GM13977 (cell line): ENCODE results near the gene STARD6.
"Not testable (repeated sequence)": the region's sequence is repeated elsewhere in the genome, so short reads cannot be mapped to it uniquely, and the experiment has no call there.

Experiments
- DNase-seq: peaks from one replicate; pipeline ENCODE4 v3.0.0; 2012; ENCODE audit warnings: low spot score
- in situ Hi-C: fragments of 300-500 bp; cut with MboI; formaldehyde crosslinking; loops from one replicate; pipeline ENCODE4 v1.12.0; 2022; ENCODE audit warnings: low sequenced_read_pairs, low pct_unique_long_range_greater_than_20kb, mixed read lengths, inconsistent platforms; ENCODE audit not compliant: unreplicated experiment
- TF ChIP-seq, protein P1 (sequence below): IDR thresholded peaks from 2 replicates; pipeline ENCODE4 v1.5.1; 2012; ENCODE audit warnings: mild to moderate bottlenecking, control low read depth; ENCODE audit not compliant: insufficient read depth; ENCODE audit errors: extremely low read depth, missing control alignments

The STARD6 gene

GRCh38 chr18:54323970-54324369, 33.7 kb downstream of the STARD6 start:
- no peak for DNase-seq
- in situ Hi-C loops, result no loop called here
- TF ChIP-seq, protein P1, sequence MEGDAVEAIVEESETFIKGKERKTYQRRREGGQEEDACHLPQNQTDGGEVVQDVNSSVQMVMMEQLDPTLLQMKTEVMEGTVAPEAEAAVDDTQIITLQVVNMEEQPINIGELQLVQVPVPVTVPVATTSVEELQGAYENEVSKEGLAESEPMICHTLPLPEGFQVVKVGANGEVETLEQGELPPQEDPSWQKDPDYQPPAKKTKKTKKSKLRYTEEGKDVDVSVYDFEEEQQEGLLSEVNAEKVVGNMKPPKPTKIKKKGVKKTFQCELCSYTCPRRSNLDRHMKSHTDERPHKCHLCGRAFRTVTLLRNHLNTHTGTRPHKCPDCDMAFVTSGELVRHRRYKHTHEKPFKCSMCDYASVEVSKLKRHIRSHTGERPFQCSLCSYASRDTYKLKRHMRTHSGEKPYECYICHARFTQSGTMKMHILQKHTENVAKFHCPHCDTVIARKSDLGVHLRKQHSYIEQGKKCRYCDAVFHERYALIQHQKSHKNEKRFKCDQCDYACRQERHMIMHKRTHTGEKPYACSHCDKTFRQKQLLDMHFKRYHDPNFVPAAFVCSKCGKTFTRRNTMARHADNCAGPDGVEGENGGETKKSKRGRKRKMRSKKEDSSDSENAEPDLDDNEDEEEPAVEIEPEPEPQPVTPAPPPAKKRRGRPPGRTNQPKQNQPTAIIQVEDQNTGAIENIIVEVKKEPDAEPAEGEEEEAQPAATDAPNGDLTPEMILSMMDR, result no peak

DNA sequence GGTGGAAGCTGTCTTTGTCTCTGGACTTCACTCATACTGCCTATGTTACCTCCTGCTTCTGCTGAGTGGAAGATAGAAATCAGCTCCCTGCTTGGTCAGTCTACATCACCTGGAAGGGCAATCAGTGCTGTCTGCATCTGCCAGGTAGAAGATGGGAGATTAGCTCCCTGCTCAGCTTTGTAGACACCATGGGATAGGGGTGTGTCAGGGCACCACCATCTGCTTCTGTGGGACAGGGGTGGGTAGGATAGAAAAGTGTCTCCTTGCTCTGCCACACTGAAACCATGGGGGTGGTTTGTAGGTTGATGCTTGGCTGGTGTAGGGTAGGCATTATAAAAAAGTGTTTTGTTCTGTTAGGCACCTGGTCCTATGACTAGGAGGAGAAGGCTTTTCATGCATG, 34.1 kb downstream of the STARD6 start:
- TF ChIP-seq, protein P1, result no peak
- in situ Hi-C loops, result no loop called here
- DNase-seq, result no peak

- in situ Hi-C loops, result no loop called here
- no peak for DNase-seq
- TF ChIP-seq, protein P1, result no peak
These were observed 41.4 kb downstream of the STARD6 start for GRCh38 chr18:54316071-54316820.

DNA sequence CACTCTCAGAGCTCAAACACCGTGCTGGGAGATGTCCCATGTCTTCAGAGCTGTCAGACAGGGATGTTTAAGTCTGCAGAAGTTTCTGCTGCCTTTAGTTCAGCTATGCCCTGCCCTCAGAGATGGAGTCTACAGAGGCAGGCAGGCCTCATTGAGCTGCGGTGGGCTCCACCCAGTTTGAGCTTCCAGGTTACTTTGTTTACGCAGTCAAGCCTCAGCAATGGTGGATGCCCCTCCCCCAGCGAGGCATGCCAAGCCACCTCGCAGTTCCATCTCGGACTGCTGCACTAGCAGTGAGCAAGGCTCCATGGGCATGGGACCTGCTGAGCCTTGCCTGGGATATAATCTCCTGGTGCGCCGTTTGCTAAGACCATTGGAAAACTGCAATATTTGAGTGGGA, 48.1 kb downstream of the STARD6 start:
- in situ Hi-C loops, DNase-seq: not testable (repeated sequence)

- no peak for DNase-seq
- in situ Hi-C loops, result no loop called here
- TF ChIP-seq, protein P1, result no peak
These were observed 54.2 kb downstream of the STARD6 start for GRCh38 chr18:54303408-54303807.

DNA sequence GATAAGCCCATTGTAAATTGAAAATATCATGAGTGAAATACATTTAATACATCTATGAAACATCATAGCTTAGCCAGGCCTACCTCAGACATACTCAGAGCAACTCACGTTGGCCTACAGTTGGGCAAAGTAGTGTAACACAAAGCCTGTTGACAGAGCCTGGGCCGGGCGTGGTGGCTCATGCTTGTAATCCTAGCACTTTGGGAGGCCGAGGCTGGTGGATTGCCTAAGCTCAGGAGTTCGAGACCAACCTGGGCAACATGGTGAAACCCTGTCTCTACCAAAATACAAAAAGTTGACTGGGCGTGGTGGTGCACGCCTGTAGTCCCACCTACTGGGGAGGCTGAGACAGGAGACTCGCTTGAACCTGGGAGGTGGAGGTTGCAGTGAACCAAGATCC, 58.7 kb downstream of the STARD6 start:
- DNase-seq, in situ Hi-C loops: not testable (repeated sequence)

DNA sequence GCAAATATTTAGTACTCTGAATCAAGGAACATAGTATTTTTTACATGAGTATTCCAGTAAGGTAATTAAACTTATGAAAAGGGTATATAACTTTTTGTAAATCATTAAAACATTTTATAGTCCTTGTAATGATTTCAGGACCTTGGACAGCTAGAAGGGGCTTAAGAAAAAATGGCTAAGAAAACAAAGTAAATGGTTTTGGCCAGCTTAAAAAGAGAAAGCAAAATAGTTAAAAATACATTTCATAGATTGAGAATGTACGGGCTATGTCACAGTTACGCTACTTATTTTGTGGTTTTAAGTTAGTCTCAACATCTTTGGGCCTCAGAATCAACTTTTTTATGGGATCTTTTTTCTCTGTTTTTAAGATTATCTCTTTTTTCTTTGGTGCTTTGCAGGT, 61.6 kb downstream of the STARD6 start:
- TF ChIP-seq, protein P1, result no peak
- no peak for DNase-seq
- in situ Hi-C loops, result no loop called here

DNA sequence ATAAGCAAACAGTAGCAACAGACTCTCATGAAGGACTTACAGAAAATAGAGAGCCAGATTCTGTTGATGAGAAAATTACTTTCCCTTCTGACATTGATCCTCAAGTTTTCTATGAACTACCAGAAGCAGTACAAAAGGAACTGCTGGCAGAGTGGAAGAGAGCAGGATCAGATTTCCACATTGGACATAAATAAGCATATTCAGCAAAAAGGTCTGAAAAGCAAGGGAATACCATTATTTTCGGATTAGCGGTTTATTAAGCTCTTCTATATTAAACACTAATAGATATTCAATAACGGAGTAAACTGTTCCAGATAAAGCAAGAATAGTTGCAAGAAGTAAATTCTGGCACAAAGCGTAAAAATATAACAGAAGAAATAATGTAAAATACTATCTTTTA, 63.4 kb downstream of the STARD6 start:
- in situ Hi-C loops, result no loop called here
- TF ChIP-seq, protein P1, result no peak
- no peak for DNase-seq
